Stimulated activated CD8-positive, alpha-beta memory T cell treated with anti-CD3 and anti-CD28 coated beads, Interleukin-4, amount 100 ng/mL, for 4 hours (primary cell): ENCODE results near the gene ARMC8.
A peak's percentile ranks its signal among the peaks of the same experiment; 100 is the strongest.

Experiments
- DNase-seq, 2 donors: peaks; one replicate each; pipeline ENCODE4 v3.0.0-alpha.2; 2020; ENCODE audit warnings: low read depth in 2 of 2, low spot score in 1 of 2

The ARMC8 gene

GRCh38 chr3:138303474-138303873 is 116.4 kb downstream of the ARMC8 start:
- no peak for DNase-seq

- no peak for DNase-seq
Measured at GRCh38 chr3:138307899-138308298, 120.8 kb downstream of the ARMC8 start.

GRCh38 chr3:138308783-138309182 is 121.7 kb downstream of the ARMC8 start:
- DNase-seq: no peak

- no peak for DNase-seq
Measured at GRCh38 chr3:138310494-138310893, 123.4 kb downstream of the ARMC8 start.

GRCh38 chr3:138314751-138315150 is 127.7 kb downstream of the ARMC8 start:
- DNase-seq: no peak

GRCh38 chr3:138317687-138318086 is 130.6 kb downstream of the ARMC8 start:
- no peak for DNase-seq

GRCh38 chr3:138323971-138324370 is 136.9 kb downstream of the ARMC8 start:
- no peak for DNase-seq

- DNase-seq: no peak
Measured at GRCh38 chr3:138325990-138326389, 138.9 kb downstream of the ARMC8 start.

- no peak for DNase-seq
Measured at GRCh38 chr3:138326866-138327595, 139.9 kb downstream of the ARMC8 start.

- no peak for DNase-seq
Measured at GRCh38 chr3:138327831-138328230, 140.7 kb downstream of the ARMC8 start.

GRCh38 chr3:138328341-138328740 is 141.2 kb downstream of the ARMC8 start:
- DNase-seq: no peak

GRCh38 chr3:138329127-138329983 is 142.3 kb downstream of the ARMC8 start, which contains the start of gene NME9:
NME9 (minus strand) TSS chr3:138329851; CDS start chr3:138329335, 516 bp downstream.
- peak; percentile 62 to 80 for DNase-seq

GRCh38 chr3:138329984-138330293 is 142.8 kb downstream of the ARMC8 start:
- no peak for DNase-seq

- no peak for DNase-seq
Measured at GRCh38 chr3:138331143-138331894, 144.2 kb downstream of the ARMC8 start.

- DNase-seq: no peak
Measured at GRCh38 chr3:138332472-138333073, 145.5 kb downstream of the ARMC8 start.

- no peak for DNase-seq
Measured at GRCh38 chr3:138334608-138335007, 147.5 kb downstream of the ARMC8 start.

- DNase-seq: no peak
Measured at GRCh38 chr3:138336454-138336999, 149.4 kb downstream of the ARMC8 start.

- no peak for DNase-seq
Measured at GRCh38 chr3:138338244-138338643, 151.1 kb downstream of the ARMC8 start.

- no peak for DNase-seq
Measured at GRCh38 chr3:138338811-138339210, 151.7 kb downstream of the ARMC8 start.

- DNase-seq: no peak
Measured at GRCh38 chr3:138340511-138340910, 153.4 kb downstream of the ARMC8 start.

- DNase-seq: no peak
Measured at GRCh38 chr3:138344754-138345153, 157.7 kb downstream of the ARMC8 start.
